Measurements from ENCODE around the gene TSC22D4. TPM values are rescaled to one million over a fixed set of nuclear protein-coding genes. Genes with fewer than 3 reads are reported as not detected.

Gene TSC22D4
- total and polyA plus RNA-seq, 9 of the 15 experiments (the other 6 are each of a cell fraction or from before 2014, with no cell fraction given), result 0.37 to 107 (median 28.7) TPM

DNA sequence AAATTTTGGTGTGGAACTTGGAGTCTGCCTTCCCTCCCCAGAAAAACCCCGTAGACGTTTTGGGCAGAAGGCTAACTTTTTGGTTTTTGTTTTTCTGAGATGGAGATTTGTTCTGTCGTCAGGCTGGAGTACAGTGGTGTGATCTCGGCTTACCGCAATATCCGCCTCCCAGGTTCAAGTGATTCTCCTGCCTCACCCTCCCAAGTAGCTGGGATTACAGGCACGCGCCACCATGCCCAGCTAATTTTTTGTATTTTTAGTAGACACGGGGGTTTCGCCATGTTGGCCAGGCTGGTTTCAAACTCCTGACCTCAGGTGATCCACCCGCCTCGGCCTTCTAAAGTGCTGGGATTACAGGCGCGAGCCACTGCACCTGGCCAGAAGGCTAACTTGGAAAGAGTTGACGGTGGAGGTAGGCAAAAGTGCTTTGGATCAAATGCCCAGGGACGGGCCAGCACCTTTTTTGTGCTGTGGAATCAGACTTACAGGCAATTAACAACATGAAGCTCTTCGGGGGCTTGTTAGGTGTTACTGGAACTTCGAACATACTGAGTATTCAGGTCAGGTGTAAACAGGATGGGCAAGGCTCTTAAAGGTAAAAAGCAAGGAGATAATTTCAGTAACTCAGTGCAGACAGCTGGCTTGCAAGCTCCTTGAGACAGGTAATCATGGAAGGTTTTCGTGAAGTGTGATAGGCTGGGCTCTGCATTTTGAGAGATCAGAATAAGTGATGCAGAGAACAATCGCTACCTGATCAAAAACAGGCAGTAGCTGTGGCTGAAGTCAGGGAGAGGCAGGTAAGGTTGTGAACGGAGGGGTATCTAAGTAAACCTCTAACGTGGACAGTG lies 44.5 kb downstream of the TSC22D4 start (continued):
- TF ChIP-seq, protein P1, sequence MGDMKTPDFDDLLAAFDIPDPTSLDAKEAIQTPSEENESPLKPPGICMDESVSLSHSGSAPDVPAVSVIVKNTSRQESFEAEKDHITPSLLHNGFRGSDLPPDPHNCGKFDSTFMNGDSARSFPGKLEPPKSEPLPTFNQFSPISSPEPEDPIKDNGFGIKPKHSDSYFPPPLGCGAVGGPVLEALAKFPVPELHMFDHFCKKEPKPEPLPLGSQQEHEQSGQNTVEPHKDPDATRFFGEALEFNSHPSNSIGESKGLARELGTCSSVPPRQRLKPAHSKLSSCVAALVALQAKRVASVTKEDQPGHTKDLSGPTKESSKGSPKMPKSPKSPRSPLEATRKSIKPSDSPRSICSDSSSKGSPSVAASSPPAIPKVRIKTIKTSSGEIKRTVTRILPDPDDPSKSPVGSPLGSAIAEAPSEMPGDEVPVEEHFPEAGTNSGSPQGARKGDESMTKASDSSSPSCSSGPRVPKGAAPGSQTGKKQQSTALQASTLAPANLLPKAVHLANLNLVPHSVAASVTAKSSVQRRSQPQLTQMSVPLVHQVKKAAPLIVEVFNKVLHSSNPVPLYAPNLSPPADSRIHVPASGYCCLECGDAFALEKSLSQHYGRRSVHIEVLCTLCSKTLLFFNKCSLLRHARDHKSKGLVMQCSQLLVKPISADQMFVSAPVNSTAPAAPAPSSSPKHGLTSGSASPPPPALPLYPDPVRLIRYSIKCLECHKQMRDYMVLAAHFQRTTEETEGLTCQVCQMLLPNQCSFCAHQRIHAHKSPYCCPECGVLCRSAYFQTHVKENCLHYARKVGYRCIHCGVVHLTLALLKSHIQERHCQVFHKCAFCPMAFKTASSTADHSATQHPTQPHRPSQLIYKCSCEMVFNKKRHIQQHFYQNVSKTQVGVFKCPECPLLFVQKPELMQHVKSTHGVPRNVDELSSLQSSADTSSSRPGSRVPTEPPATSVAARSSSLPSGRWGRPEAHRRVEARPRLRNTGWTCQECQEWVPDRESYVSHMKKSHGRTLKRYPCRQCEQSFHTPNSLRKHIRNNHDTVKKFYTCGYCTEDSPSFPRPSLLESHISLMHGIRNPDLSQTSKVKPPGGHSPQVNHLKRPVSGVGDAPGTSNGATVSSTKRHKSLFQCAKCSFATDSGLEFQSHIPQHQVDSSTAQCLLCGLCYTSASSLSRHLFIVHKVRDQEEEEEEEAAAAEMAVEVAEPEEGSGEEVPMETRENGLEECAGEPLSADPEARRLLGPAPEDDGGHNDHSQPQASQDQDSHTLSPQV (IDR thresholded peaks at IDR 0.05), result peak; percentile 19; the same call in 1 of the 2 replicates
- TF ChIP-seq, protein P2, sequence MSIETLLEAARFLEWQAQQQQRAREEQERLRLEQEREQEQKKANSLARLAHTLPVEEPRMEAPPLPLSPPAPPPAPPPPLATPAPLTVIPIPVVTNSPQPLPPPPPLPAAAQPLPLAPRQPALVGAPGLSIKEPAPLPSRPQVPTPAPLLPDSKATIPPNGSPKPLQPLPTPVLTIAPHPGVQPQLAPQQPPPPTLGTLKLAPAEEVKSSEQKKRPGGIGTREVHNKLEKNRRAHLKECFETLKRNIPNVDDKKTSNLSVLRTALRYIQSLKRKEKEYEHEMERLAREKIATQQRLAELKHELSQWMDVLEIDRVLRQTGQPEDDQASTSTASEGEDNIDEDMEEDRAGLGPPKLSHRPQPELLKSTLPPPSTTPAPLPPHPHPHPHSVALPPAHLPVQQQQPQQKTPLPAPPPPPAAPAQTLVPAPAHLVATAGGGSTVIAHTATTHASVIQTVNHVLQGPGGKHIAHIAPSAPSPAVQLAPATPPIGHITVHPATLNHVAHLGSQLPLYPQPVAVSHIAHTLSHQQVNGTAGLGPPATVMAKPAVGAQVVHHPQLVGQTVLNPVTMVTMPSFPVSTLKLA (conservative IDR thresholded peaks at IDR 0.05), result 0 out of 4 replicates have a peak, but pooled peaks of 1 of the 2 experiments have one; percentile 5
- TF ChIP-seq PTBP1 (IDR thresholded peaks at IDR 0.05; ENCODE audit: low read depth, low read length) (0 out of 2 replicates have a peak, but pooled peaks have one; percentile 30), RAD21 (CRISPR knock-in tag; conservative IDR thresholded peaks at IDR 0.05 in 1 of 2, IDR thresholded peaks at IDR 0.05 in 1 of 2) (no peak), KAT7 (CRISPR knock-in tag; IDR thresholded peaks at IDR 0.05; ENCODE audit: borderline replicate concordance) (0 out of 2 replicates have a peak, but pooled peaks have one; percentile 5)
- TF ChIP-seq, protein P3, sequence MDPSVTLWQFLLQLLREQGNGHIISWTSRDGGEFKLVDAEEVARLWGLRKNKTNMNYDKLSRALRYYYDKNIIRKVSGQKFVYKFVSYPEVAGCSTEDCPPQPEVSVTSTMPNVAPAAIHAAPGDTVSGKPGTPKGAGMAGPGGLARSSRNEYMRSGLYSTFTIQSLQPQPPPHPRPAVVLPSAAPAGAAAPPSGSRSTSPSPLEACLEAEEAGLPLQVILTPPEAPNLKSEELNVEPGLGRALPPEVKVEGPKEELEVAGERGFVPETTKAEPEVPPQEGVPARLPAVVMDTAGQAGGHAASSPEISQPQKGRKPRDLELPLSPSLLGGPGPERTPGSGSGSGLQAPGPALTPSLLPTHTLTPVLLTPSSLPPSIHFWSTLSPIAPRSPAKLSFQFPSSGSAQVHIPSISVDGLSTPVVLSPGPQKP (CRISPR knock-in tag; IDR thresholded peaks at IDR 0.05), result no peak
- TF ChIP-seq, protein P4, sequence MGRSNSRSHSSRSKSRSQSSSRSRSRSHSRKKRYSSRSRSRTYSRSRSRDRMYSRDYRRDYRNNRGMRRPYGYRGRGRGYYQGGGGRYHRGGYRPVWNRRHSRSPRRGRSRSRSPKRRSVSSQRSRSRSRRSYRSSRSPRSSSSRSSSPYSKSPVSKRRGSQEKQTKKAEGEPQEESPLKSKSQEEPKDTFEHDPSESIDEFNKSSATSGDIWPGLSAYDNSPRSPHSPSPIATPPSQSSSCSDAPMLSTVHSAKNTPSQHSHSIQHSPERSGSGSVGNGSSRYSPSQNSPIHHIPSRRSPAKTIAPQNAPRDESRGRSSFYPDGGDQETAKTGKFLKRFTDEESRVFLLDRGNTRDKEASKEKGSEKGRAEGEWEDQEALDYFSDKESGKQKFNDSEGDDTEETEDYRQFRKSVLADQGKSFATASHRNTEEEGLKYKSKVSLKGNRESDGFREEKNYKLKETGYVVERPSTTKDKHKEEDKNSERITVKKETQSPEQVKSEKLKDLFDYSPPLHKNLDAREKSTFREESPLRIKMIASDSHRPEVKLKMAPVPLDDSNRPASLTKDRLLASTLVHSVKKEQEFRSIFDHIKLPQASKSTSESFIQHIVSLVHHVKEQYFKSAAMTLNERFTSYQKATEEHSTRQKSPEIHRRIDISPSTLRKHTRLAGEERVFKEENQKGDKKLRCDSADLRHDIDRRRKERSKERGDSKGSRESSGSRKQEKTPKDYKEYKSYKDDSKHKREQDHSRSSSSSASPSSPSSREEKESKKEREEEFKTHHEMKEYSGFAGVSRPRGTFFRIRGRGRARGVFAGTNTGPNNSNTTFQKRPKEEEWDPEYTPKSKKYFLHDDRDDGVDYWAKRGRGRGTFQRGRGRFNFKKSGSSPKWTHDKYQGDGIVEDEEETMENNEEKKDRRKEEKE (IDR thresholded peaks at IDR 0.05; ENCODE audit: borderline replicate concordance in 1 of 2, control insufficient read depth in 1 of 2, low read depth in 2 of 2, low read length in 1 of 2), result no peak
- TF ChIP-seq, protein P5, sequence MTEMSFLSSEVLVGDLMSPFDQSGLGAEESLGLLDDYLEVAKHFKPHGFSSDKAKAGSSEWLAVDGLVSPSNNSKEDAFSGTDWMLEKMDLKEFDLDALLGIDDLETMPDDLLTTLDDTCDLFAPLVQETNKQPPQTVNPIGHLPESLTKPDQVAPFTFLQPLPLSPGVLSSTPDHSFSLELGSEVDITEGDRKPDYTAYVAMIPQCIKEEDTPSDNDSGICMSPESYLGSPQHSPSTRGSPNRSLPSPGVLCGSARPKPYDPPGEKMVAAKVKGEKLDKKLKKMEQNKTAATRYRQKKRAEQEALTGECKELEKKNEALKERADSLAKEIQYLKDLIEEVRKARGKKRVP (CRISPR knock-in tag; IDR thresholded peaks at IDR 0.05), result 0 out of 2 replicates have a peak, but pooled peaks have one; percentile 11

Measured in K562 (cell line).